CD8-positive, alpha-beta memory T cell (primary cell): ENCODE data around the gene FTO. TPM values are rescaled to one million over a fixed set of nuclear protein-coding genes. Genes with fewer than 3 reads are reported as not detected.

Experiments
- CTCF ChIA-PET: fragments of 350-600 bp; sonication (Branson Sonifier 250); formaldehyde crosslinking; loops from one replicate; lab custom pipeline; 2021; ENCODE audit warnings: antibody characterized with exemption; lab: Charles Lee
- POLR2A ChIA-PET: fragments of 350-600 bp; sonication (Branson Sonifier 250); formaldehyde crosslinking; loops from one replicate; lab custom pipeline; 2021; ENCODE audit warnings: antibody characterized with exemption; lab: Charles Lee
- DNase-seq, 5 donors: peaks; one replicate each; pipeline versions ENCODE4 v3.0.0 to v3.0.0-alpha.2; 2020 to 2022; ENCODE audit warnings: mixed read lengths in 1 of 5
- H3K27ac ChIP-seq: one replicate; pipeline ENCODE4 v1.7.0; 2013; ENCODE audit warnings: low read depth, mild to moderate bottlenecking, low read length, moderate library complexity
- H3K27me3 ChIP-seq: 2 replicates; pipeline ENCODE4 v1.7.0; 2013; ENCODE audit warnings: low read length, mild to moderate bottlenecking; ENCODE audit not compliant: insufficient read depth, poor library complexity, severe bottlenecking
- H3K36me3 ChIP-seq: 2 replicates; pipeline ENCODE4 v1.7.0; 2013; ENCODE audit warnings: mild to moderate bottlenecking, low read length, moderate library complexity; ENCODE audit not compliant: insufficient read depth
- H3K4me1 ChIP-seq: 2 replicates; pipeline ENCODE4 v1.7.0; 2013; ENCODE audit warnings: mild to moderate bottlenecking, low read length, moderate library complexity; ENCODE audit not compliant: insufficient read depth
- H3K4me3 ChIP-seq: 2 replicates; pipeline ENCODE4 v1.7.0; 2013; ENCODE audit warnings: mild to moderate bottlenecking, low read length
- H3K9me3 ChIP-seq: 2 replicates; pipeline ENCODE4 v1.7.0; 2013; ENCODE audit warnings: mild to moderate bottlenecking, low read length
- H3K27ac Mint-ChIP-seq, 8 donors: one replicate each; pipeline ENCODE4 v1.8.0; 2020 to 2021; ENCODE audit warnings: mixed read lengths in 8 of 8, mild to moderate bottlenecking in 6 of 8, inconsistent platforms in 3 of 8, moderate library complexity in 3 of 8
- H3K27me3 Mint-ChIP-seq, 2 donors: one replicate each; pipeline ENCODE4 v1.8.0; 2020 to 2021; ENCODE audit warnings: mixed read lengths in 2 of 2, mild to moderate bottlenecking in 1 of 2, moderate library complexity in 1 of 2
- H3K36me3 Mint-ChIP-seq, 3 donors: one replicate each; pipeline ENCODE4 v1.8.0; 2020 to 2021; ENCODE audit warnings: mixed read lengths in 3 of 3, inconsistent platforms in 1 of 3, mild to moderate bottlenecking in 1 of 3
- H3K4me1 Mint-ChIP-seq, 3 donors: one replicate each; pipeline ENCODE4 v1.8.0; 2020 to 2021; ENCODE audit warnings: mixed read lengths in 3 of 3, inconsistent platforms in 1 of 3, mild to moderate bottlenecking in 1 of 3
- H3K4me3 Mint-ChIP-seq, 7 donors: one replicate each; pipeline ENCODE4 v1.8.0; 2020 to 2021; ENCODE audit warnings: mixed read lengths in 7 of 7, mild to moderate bottlenecking in 6 of 7, moderate library complexity in 4 of 7, inconsistent platforms in 2 of 7
- H3K9me3 Mint-ChIP-seq, 5 donors: one replicate each; pipeline ENCODE4 v1.8.0; 2020 to 2022; ENCODE audit warnings: mixed read lengths in 5 of 5, mild to moderate bottlenecking in 3 of 5, moderate library complexity in 2 of 5, inconsistent platforms in 1 of 5
- polyA plus RNA-seq: library from polyadenylated mRNA; unstranded; fragments of 300-500 nt; fragmentation: Illumina TruSeq; gene quantifications from one replicate; pipeline ENCODE4 v1.2.3, GENCODE V29; 2021
- total RNA-seq, 2 experiments: library from RNA; stranded (reverse); gene quantifications; one replicate each; pipeline ENCODE4 v1.2.3, GENCODE V29; 2021

FTO gene
- total and polyA plus RNA-seq, 3 experiments from 2014 or later = 54.5 to 77.8 (median 56.0) TPM

DNA sequence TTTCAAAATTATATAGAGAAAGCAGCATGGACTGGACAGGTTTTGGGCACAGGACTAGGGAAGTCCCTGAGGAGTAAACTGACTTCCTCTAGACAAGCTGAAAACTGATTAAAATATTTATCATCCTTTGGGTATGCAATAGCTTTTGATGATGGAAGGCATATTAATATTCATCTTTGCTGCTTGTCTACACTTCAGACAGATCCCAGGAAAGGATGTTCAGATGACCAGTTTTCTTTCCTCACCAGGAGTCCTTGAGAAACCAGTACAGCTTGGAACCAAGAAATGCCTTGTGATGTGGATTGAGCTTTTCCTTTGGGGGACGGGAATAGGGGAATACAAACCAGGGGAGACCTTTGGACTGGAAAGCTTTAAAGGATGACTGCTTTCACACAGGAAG is 195.5 kb downstream of the FTO start:
- CTCF ChIA-PET = no interaction called here

DNA sequence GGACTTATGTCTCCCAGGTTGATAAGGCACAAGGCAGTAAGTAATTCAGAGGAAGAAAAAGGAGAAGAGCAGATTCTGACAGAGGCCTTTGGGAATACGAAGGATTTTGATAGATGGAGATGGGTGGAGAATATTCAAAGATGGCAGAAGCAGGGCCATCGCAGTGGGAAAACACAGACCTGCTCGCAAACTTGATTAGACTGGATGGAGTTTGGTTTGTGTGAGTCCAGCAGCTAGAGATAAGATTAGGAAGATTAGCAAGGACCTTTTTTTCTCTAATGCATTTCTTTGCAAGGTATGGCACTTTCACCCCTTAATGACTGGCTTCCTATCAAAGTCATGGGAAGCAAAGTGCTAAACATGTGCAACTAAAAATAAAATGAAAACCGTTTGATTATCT is 196.7 kb downstream of the FTO start:
- CTCF ChIA-PET = no interaction called here
- Histone ChIP-seq H3K4me1 (no peaks in the 10 kb centered on the region), H3K36me3 (no peaks in the 10 kb centered on the region), H3K27me3 (no peaks in the 10 kb centered on the region), H3K4me3 (no peak overlapping the region), H3K9me3 (no peaks in the 10 kb centered on the region), H3K27ac (no peak overlapping the region)
- H3K36me3 Mint-ChIP-seq = peaks cover 0 to 17% (median 12%) of the 10 kb centered on the region in 3 donors
- H3K27me3 Mint-ChIP-seq = no peaks in the 10 kb centered on the region
- H3K9me3 Mint-ChIP-seq = no peaks in the 10 kb centered on the region
- POLR2A ChIA-PET = no interaction called here
- no peak overlapping the region for H3K27ac Mint-ChIP-seq
- peaks cover 10 to 20% (median 13%) of the 10 kb centered on the region in 3 donors for H3K4me1 Mint-ChIP-seq
- DNase-seq = no peak
- H3K4me3 Mint-ChIP-seq = no peak overlapping the region

More for the DNA sequence above, 195.5 kb downstream of the FTO start:
- Mint-ChIP-seq H3K4me3 (no peak overlapping the region), H3K9me3 (no peaks in the 10 kb centered on the region), H3K27ac (peak overlapping the region in 1 of 8 donors; percentile 24), H3K36me3 (peaks cover 0 to 14% (median 10%) of the 10 kb centered on the region in 3 donors), H3K27me3 (no peaks in the 10 kb centered on the region), H3K4me1 (peaks cover 1 to 8% (median 3%) of the 10 kb centered on the region in 3 donors)
- no peaks in the 10 kb centered on the region for H3K36me3 ChIP-seq
- no peak for DNase-seq
- H3K27ac ChIP-seq = no peak overlapping the region
- H3K27me3 ChIP-seq = no peaks in the 10 kb centered on the region
- no peak overlapping the region for H3K4me3 ChIP-seq
- H3K9me3 ChIP-seq = no peaks in the 10 kb centered on the region
- POLR2A ChIA-PET = no interaction called here
- no peaks in the 10 kb centered on the region for H3K4me1 ChIP-seq

DNA sequence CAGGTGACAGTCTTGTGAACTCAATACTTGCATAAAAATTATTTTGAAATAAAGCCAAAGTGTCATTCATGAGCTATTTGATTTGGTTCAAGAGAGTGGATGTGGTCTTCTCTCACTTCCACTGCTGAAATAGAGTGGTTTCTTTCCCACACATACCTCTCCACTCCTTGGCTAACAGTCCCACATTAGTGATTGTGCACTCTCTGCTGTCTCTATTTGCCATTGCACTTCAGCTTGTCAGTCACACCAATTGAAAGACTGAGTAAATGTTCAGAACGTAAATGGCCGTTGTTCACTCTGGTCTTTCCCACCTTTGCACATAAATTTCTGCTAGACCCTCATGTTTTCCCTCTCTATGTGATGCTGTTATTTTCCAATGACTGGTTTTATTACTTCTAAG is 197.5 kb downstream of the FTO start:
- Mint-ChIP-seq H3K36me3 (peaks cover 0 to 18% (median 14%) of the 10 kb centered on the region in 3 donors), H3K4me1 (peaks cover 10 to 26% (median 13%) of the 10 kb centered on the region in 3 donors), H3K9me3 (no peaks in the 10 kb centered on the region), H3K27ac (no peak overlapping the region), H3K27me3 (no peaks in the 10 kb centered on the region), H3K4me3 (no peak overlapping the region)
- POLR2A ChIA-PET = no interaction called here
- no peaks in the 10 kb centered on the region for H3K27me3 ChIP-seq
- no peak overlapping the region for H3K27ac ChIP-seq
- H3K9me3 ChIP-seq = no peaks in the 10 kb centered on the region
- no peaks in the 10 kb centered on the region for H3K4me1 ChIP-seq
- DNase-seq = no peak
- CTCF ChIA-PET = no interaction called here
- H3K4me3 ChIP-seq = no peak overlapping the region
- H3K36me3 ChIP-seq = no peaks in the 10 kb centered on the region

DNA sequence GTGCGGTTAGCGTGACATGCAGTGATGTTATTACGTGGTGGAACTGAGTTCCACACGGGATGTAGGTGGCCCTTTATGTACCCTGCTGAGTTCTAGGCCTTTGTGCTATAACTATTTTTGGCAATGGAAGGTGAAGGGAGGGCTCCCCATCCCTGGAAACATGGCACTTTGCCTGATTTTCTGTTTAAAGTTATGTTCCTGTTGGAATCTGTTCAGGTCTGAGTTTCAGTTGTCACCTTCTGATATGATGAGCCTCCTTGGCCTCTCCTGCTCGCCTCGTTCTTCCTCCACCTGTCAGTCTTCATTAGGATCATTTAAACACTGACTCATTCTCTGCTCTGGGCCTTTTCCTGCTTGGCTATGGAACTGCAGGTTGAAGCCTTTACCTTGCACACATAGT is 200.6 kb downstream of the FTO start:
- Histone ChIP-seq H3K4me1 (no peaks in the 10 kb centered on the region), H3K27ac (no peak overlapping the region), H3K4me3 (no peak overlapping the region), H3K9me3 (no peaks in the 10 kb centered on the region), H3K36me3 (no peaks in the 10 kb centered on the region), H3K27me3 (no peaks in the 10 kb centered on the region)
- ChIA-PET CTCF (interaction anchor here (1.1 kb wide), 1 partner anchor 10 kb away, joined by 3 read pairs; no protein-coding TSS in a partner anchor), POLR2A (no interaction called here)
- Mint-ChIP-seq H3K4me1 (peaks cover 10 to 24% (median 13%) of the 10 kb centered on the region in 3 donors), H3K27me3 (no peaks in the 10 kb centered on the region), H3K9me3 (no peaks in the 10 kb centered on the region), H3K36me3 (peaks cover 0 to 18% (median 13%) of the 10 kb centered on the region in 3 donors), H3K27ac (peak overlapping the region in 2 of 8 donors; percentile 40 to 64), H3K4me3 (no peak overlapping the region)
- DNase-seq = no peak

DNA sequence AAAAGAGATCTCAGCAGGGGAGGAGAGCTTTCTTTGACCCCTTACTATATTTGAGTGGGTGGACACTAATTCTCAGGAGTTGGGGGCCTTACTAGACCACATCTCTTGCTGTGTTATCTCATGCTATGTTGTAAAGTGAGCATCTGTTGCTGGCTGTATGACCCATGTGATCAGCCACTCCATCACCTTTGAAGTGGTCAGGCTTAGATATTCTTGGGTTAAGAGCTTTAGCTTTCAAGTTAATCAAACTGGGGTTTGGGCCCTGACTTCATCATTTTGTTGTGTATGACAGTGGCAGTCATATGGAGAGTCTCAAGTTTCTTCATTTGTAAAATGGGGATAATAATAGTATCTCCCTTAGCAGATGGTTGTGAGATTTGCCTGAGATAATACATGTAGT is 201.1 kb downstream of the FTO start:
- H3K4me3 ChIP-seq = no peak overlapping the region
- no peaks in the 10 kb centered on the region for H3K36me3 ChIP-seq
- H3K27me3 ChIP-seq = no peaks in the 10 kb centered on the region
- H3K4me1 Mint-ChIP-seq = peaks cover 7 to 19% (median 13%) of the 10 kb centered on the region in 3 donors
- no peak overlapping the region for H3K4me3 Mint-ChIP-seq
- H3K27me3 Mint-ChIP-seq = no peaks in the 10 kb centered on the region
- peak overlapping the region in 2 of 8 donors; percentile 40 to 64 for H3K27ac Mint-ChIP-seq
- no peak for DNase-seq
- H3K36me3 Mint-ChIP-seq = peaks cover 0 to 14% (median 11%) of the 10 kb centered on the region in 3 donors
- no peaks in the 10 kb centered on the region for H3K9me3 Mint-ChIP-seq
- H3K27ac ChIP-seq = no peak overlapping the region
- no peaks in the 10 kb centered on the region for H3K4me1 ChIP-seq
- ChIA-PET POLR2A (no interaction called here), CTCF (interaction anchor here (1.1 kb wide), 1 partner anchor 11 kb away, joined by 3 read pairs; no protein-coding TSS in a partner anchor)
- H3K9me3 ChIP-seq = no peaks in the 10 kb centered on the region

DNA sequence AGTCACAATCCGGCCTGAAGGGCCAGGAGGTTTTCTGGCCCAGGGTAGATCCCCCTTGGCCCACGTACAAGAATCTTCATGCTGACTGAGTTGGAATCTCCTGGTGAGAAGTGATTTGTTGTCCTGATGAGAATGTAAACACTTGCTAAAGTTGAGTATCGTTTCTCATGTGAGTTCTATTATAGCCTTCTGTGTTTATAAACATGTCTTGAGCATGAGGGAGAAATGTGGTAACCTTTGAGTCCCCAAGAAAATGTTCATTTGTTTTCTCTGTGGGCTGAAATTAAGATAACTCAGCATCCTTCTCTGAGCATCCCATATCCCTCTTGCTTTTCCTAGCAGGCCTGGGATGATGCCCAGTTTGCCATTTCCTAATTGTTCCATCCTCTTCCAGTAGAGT is 204.8 kb downstream of the FTO start:
- Histone ChIP-seq H3K27me3 (no peaks in the 10 kb centered on the region), H3K36me3 (no peaks in the 10 kb centered on the region), H3K4me1 (peaks cover 29% of the 10 kb centered on the region), H3K9me3 (no peaks in the 10 kb centered on the region), H3K4me3 (no peak overlapping the region), H3K27ac (no peak overlapping the region)
- H3K27me3 Mint-ChIP-seq = no peaks in the 10 kb centered on the region
- H3K27ac Mint-ChIP-seq = no peak overlapping the region
- H3K4me3 Mint-ChIP-seq = no peak overlapping the region
- DNase-seq = no peak
- POLR2A ChIA-PET = no interaction called here
- peaks cover 0 to 8% (median 7%) of the 10 kb centered on the region in 3 donors for H3K36me3 Mint-ChIP-seq
- peaks cover 10 to 18% (median 13%) of the 10 kb centered on the region in 3 donors for H3K4me1 Mint-ChIP-seq
- CTCF ChIA-PET = no interaction called here
- no peaks in the 10 kb centered on the region for H3K9me3 Mint-ChIP-seq

DNA sequence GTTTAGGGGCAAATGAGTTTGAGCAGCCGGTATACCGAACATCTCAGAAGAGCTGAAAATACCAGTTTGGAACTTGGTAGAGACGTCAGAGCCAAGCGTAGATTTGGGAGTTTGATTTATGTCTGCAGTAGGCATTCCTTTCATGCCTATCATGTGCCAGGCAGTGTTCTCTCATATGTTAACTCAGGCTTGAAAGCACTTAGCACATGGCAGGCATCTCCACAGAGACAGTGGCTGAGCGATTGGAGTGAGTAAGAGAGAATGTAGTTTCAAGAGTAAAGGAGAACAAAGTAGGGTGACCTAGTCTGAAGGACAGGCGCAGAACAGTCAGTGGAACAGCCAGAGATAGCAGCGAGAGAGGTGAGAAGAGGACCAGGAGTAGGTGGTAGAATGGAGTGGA is 207.0 kb downstream of the FTO start:
- Mint-ChIP-seq H3K4me1 (peaks cover 10% of the 10 kb centered on the region in 3 donors), H3K36me3 (peaks cover 0 to 5% (median 3%) of the 10 kb centered on the region in 3 donors), H3K9me3 (no peaks in the 10 kb centered on the region), H3K27ac (no peak overlapping the region), H3K4me3 (no peak overlapping the region), H3K27me3 (no peaks in the 10 kb centered on the region)
- Histone ChIP-seq H3K9me3 (no peaks in the 10 kb centered on the region), H3K27me3 (no peaks in the 10 kb centered on the region), H3K4me3 (no peak overlapping the region), H3K27ac (no peak overlapping the region), H3K4me1 (peaks cover 40% of the 10 kb centered on the region), H3K36me3 (no peaks in the 10 kb centered on the region)
- DNase-seq = no peak
- ChIA-PET CTCF (interaction anchor here (1.8 kb wide), 1 partner anchor 9 kb away, joined by 3 read pairs; no protein-coding TSS in a partner anchor), POLR2A (no interaction called here)

- Histone ChIP-seq H3K36me3 (no peaks in the 10 kb centered on the region), H3K4me3 (no peak overlapping the region), H3K27me3 (no peaks in the 10 kb centered on the region), H3K27ac (no peak overlapping the region), H3K4me1 (peaks cover 40% of the 10 kb centered on the region), H3K9me3 (no peaks in the 10 kb centered on the region)
- H3K9me3 Mint-ChIP-seq = no peaks in the 10 kb centered on the region
- ChIA-PET POLR2A (no interaction called here), CTCF (interaction anchor here (1.8 kb wide), 1 partner anchor 9 kb away, joined by 3 read pairs; no protein-coding TSS in a partner anchor)
- no peaks in the 10 kb centered on the region for H3K27me3 Mint-ChIP-seq
- H3K4me1 Mint-ChIP-seq = peaks cover 7 to 10% (median 10%) of the 10 kb centered on the region in 3 donors
- no peak overlapping the region for H3K4me3 Mint-ChIP-seq
- no peak for DNase-seq
- peaks cover 0 to 5% (median 3%) of the 10 kb centered on the region in 3 donors for H3K36me3 Mint-ChIP-seq
- peak overlapping the region in 2 of 8 donors; percentile 44 to 80 for H3K27ac Mint-ChIP-seq
These were observed 207.6 kb downstream of the FTO start for GRCh38 chr16:53911513-53911912.
